Hematopoietic multipotent progenitor cell treated with erythropoietin and hydrocortisone succinate and interleukin-3 and kit ligand, for 17 days (in vitro differentiated cells): ENCODE data around the gene PFDN4.
"Not testable (repeated sequence)": the region's sequence is repeated elsewhere in the genome, so short reads cannot be mapped to it uniquely, and the experiment has no call there.

Experiments used
- DNase-seq: peaks from one replicate; pipeline ENCODE4 v3.0.0-alpha.2; 2015; ENCODE audit warnings: low spot score

PFDN4 gene

GRCh38 chr20:54223751-54224150 is 15.9 kb downstream of the PFDN4 start:
- DNase-seq = no peak

GRCh38 chr20:54224642-54225041 is 16.8 kb downstream of the PFDN4 start:
- not testable (repeated sequence) for DNase-seq

- no peak for DNase-seq
Measured at GRCh38 chr20:54227241-54227640, 19.4 kb downstream of the PFDN4 start.

GRCh38 chr20:54227751-54228150 is 19.9 kb downstream of the PFDN4 start:
- DNase-seq = no peak

GRCh38 chr20:54228841-54229240 is 21.0 kb downstream of the PFDN4 start:
- DNase-seq = no peak

GRCh38 chr20:54229566-54230160 is 21.8 kb downstream of the PFDN4 start:
- no peak for DNase-seq

GRCh38 chr20:54231036-54231435 is 23.1 kb downstream of the PFDN4 start:
- DNase-seq = no peak

- no peak for DNase-seq
Measured at GRCh38 chr20:54234991-54235390, 27.1 kb downstream of the PFDN4 start.

- no peak for DNase-seq
Measured at GRCh38 chr20:54237116-54237943, 29.4 kb downstream of the PFDN4 start.

GRCh38 chr20:54244113-54244512 is 36.2 kb downstream of the PFDN4 start:
- no peak for DNase-seq

GRCh38 chr20:54248705-54249104 is 40.8 kb downstream of the PFDN4 start:
- not testable (repeated sequence) for DNase-seq

GRCh38 chr20:54250691-54251090 is 42.8 kb downstream of the PFDN4 start:
- no peak for DNase-seq

GRCh38 chr20:54251096-54251495 is 43.2 kb downstream of the PFDN4 start:
- no peak for DNase-seq

- DNase-seq = no peak
Measured at GRCh38 chr20:54254596-54254995, 46.7 kb downstream of the PFDN4 start.

GRCh38 chr20:54255157-54255556 is 47.3 kb downstream of the PFDN4 start:
- DNase-seq = no peak

GRCh38 chr20:54256202-54256601 is 48.3 kb downstream of the PFDN4 start:
- DNase-seq = no peak

GRCh38 chr20:54257071-54257816 is 49.4 kb downstream of the PFDN4 start:
- no peak for DNase-seq

- DNase-seq = no peak
Measured at GRCh38 chr20:54260116-54260515, 52.2 kb downstream of the PFDN4 start.

GRCh38 chr20:54262671-54263070 is 54.8 kb downstream of the PFDN4 start:
- no peak for DNase-seq

- DNase-seq = no peak
Measured at GRCh38 chr20:54263116-54263690, 55.3 kb downstream of the PFDN4 start.

- DNase-seq = not testable (repeated sequence)
Measured at GRCh38 chr20:54265791-54266190, 57.9 kb downstream of the PFDN4 start.

GRCh38 chr20:54266844-54267243 is 59.0 kb downstream of the PFDN4 start:
- DNase-seq = no peak
